ENCODE data around the gene COL4A5. TPM values are rescaled to one million over a fixed set of nuclear protein-coding genes. Genes with fewer than 3 reads are reported as not detected.

Gene COL4A5
- total RNA-seq, 1 experiment from 2014 or later = 29.4 TPM

- TF ChIP-seq RAD21 (IDR thresholded peaks at IDR 0.05; ENCODE audit: low read depth) (no peak), CEBPB (IDR thresholded peaks at IDR 0.05; ENCODE audit: low read depth) (no peak), POLR2A (IDR thresholded peaks at IDR 0.05; ENCODE audit: borderline replicate concordance, extremely low read depth, insufficient read depth, insufficient read length) (no peak), SRF (IDR thresholded peaks at IDR 0.05; ENCODE audit: low read depth) (no peak), ATF3 (IDR thresholded peaks at IDR 0.05) (no peak), EZH2phosphoT487 (IDR thresholded peaks at IDR 0.05; ENCODE audit: borderline replicate concordance) (no peak), POLR2AphosphoS5 (IDR thresholded peaks at IDR 0.05; ENCODE audit: low read depth, low read length) (no peak), FOSL1 (IDR thresholded peaks at IDR 0.05; ENCODE audit: low read depth) (no peak), JUND (IDR thresholded peaks at IDR 0.05) (no peak), ZFX (IDR thresholded peaks at IDR 0.05) (no peak)
Observed at GRCh38 chrX:108511721-108512120, 72.1 kb downstream of the COL4A5 start (continued).

- H3K9me2 ChIP-seq (ENCODE audit: insufficient read depth) = no peaks in the 10 kb centered on the region
- no peak overlapping the region for H2AFZ ChIP-seq (ENCODE audit: low read depth, low read length, poor library complexity, severe bottlenecking)
- H3K36me3 ChIP-seq (ENCODE audit: control insufficient read depth in 1 of 2, insufficient read depth in 2 of 2, low read length in 2 of 2) = no peaks in the 10 kb centered on the region
- DNase-seq (ENCODE audit: low read depth, low spot score) (no peak), ATAC-seq (no peak)
- no peaks in the 10 kb centered on the region for H3K79me2 ChIP-seq (ENCODE audit: insufficient read depth, low read length)
- intact Hi-C loops (cut with micrococcal nuclease) = no loop called here
- no peaks in the 10 kb centered on the region for H3K9me3 ChIP-seq (ENCODE audit: control insufficient read depth in 1 of 2, insufficient read depth in 1 of 2, low read depth in 1 of 2, low read length in 2 of 2)
- no TSS peak for BruUV-seq (replicated peaks)
- H3K27me3 ChIP-seq (ENCODE audit: insufficient read depth, low read length) = no peaks in the 10 kb centered on the region
- CTCF ChIA-PET = no interaction called here
- TF ChIP-seq FOSL1 (IDR thresholded peaks at IDR 0.05; ENCODE audit: low read depth) (no peak), ZBTB33 (IDR thresholded peaks at IDR 0.05; ENCODE audit: extremely low read depth, insufficient replicate concordance, low read length) (no peak), CTCF (IDR thresholded peaks at IDR 0.05 in 2 of 3, conservative IDR thresholded peaks at IDR 0.05 in 1 of 3; ENCODE audit: borderline replicate concordance in 1 of 3, insufficient read depth in 1 of 3, low read depth in 2 of 3, low read length in 2 of 3) (no peak), EGR1 (IDR thresholded peaks at IDR 0.05; ENCODE audit: low read depth) (no peak), SP1 (IDR thresholded peaks at IDR 0.05; ENCODE audit: low read depth) (no peak), CBX3 (IDR thresholded peaks at IDR 0.05; ENCODE audit: low read depth) (no peak), POLR2A (IDR thresholded peaks at IDR 0.05; ENCODE audit: borderline replicate concordance, extremely low read depth, insufficient read depth, insufficient read length) (no peak), CEBPB (IDR thresholded peaks at IDR 0.05; ENCODE audit: low read depth) (no peak), POLR2AphosphoS5 (IDR thresholded peaks at IDR 0.05; ENCODE audit: low read depth, low read length) (no peak), MAX (IDR thresholded peaks at IDR 0.05) (no peak), SRF (IDR thresholded peaks at IDR 0.05; ENCODE audit: low read depth) (no peak)
- H3K27ac ChIP-seq (ENCODE audit: low read depth, low read length) = no peak overlapping the region
- POLR2A ChIA-PET = no interaction called here
- RAD21 ChIA-PET (ENCODE audit: low non-redundant PET in 1 of 2, low total read pairs in 2 of 2, uncharacterized antibody in 2 of 2, unreplicated experiment in 2 of 2) = no interaction called here
- no peak overlapping the region for H3K4me2 ChIP-seq (ENCODE audit: low read length)
- H4K20me1 ChIP-seq (ENCODE audit: insufficient read depth) = no peaks in the 10 kb centered on the region
- no peaks in the 10 kb centered on the region for H3K4me1 ChIP-seq (ENCODE audit: control insufficient read depth in 1 of 2, insufficient read depth in 2 of 2, low read length in 2 of 2)
- no peak overlapping the region for H3K9ac ChIP-seq (ENCODE audit: low read length)
- H3K4me3 ChIP-seq (replicated peaks in 1 of 2; ENCODE audit: low read depth in 1 of 2, low read length in 2 of 2) = no peak overlapping the region
Observed at GRCh38 chrX:108516184-108516583, 76.5 kb downstream of the COL4A5 start.
